TTC549 (cell line): ENCODE measurements around the gene SESN3.
"Not testable (repeated sequence)": the region's sequence is repeated elsewhere in the genome, so short reads cannot be mapped to it uniquely, and the experiment has no call there.

Experiments used
- FAIRE-seq: peaks from 2 replicates; lab custom pipeline; 2012; peaks lifted over from hg19 to GRCh38; lab: Jason Lieb, UNC

The SESN3 gene

DNA sequence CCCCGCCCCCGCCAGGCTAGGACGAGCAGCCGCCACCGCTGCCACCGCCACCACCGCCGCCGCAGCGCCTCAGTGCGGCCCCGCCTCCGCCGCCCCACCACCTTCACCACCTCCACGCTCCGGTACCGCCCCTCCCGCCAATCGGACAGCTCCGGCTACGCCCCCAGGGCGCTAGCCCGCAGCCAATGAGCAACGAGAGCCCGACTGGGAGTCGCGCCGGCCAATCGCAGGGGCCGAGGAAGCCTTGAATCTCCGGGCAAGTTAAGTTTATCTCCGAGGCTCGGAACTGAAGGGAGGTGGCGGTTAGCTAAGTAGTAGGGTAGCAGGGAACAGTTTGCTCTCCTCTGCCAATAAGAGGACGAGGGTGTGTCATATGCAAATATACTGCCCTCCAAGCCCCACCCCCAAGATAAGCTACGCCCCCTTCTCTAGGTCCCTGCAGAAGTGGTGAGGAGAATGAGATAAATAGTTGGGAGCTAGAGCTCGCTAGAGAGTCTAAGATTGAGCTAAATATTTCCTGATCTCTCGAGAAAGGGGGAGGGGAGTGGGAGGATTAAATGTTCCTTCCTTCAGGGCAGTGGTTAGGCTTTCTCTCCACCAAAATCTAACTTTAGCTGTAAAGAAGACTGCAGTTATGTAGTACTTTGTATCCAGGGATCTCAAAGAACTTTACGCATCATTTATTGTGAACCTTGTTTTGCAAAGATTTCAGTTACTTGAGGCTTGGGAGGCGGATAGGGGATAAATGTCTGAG is at the start of gene SESN3:
SESN3 (minus strand) TSS at position 76 of the 754 bp plus-strand sequence. CDS start 342 bp downstream, outside the sequence.
- peak; percentile 89 for FAIRE-seq

- FAIRE-seq: no peak
Observed at GRCh38 chr11:95279921-95280868, 49.2 kb upstream of the SESN3 start.

DNA sequence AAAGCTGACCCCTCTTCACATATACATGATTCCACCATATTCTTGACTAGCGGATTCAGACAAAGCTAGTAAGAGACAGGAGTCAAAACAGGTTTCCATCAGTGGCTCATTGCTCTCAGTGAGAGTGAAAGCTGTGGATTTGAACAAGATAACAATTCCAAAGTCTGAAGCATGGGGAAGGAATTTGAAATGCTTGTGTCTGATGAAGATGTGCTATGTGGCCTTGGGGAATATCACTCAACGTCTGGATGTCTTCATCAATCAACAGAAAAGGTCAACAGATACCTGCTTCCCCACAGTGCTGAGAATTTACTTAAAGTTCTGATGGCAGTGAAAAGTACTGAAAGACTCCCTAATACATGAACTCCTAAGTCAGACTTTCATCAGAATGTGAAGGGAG is 46.9 kb upstream of the SESN3 start:
- no peak for FAIRE-seq

GRCh38 chr11:95276139-95276538 is 45.1 kb upstream of the SESN3 start:
- no peak for FAIRE-seq

- FAIRE-seq: not testable (repeated sequence)
Observed at GRCh38 chr11:95273618-95274017, 42.6 kb upstream of the SESN3 start.

DNA sequence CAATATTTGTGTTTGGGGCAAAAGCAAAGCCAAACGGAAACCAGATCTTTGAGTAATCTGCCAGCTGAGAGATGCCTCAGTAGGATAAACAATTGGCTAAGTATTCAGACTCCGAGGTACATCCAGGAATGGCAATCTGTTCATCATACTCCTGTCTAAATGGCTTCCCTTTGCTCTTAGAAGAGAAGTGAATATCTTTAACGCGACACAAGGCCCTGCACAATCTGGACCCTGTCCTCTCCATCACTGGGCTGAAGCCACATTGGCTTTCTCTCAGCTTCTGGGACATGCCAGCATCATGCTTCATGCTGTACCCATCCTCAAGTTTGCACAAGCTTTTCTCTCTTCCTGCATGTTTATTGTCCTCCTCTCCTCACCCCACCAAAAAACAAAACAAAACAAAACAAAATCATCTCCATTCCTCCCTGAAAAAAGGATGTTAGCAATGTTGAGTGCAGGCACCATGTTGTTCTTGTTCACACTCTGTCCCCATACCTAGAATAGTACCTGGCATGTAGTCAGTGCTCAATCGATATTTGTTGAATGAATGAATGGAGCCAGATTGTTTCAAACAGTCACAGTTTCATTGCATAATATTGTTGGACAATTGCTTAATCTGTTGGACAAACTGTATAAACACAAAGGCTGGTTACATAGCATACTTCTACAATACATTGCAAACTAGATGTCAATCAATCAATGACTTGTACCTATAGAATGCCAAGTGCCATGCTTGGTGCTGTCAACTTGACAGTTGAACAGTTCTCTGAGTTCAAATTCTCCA is 38.2 kb upstream of the SESN3 start:
- no peak for FAIRE-seq

- FAIRE-seq: no peak
Observed at GRCh38 chr11:95268391-95268790, 37.4 kb upstream of the SESN3 start.

DNA sequence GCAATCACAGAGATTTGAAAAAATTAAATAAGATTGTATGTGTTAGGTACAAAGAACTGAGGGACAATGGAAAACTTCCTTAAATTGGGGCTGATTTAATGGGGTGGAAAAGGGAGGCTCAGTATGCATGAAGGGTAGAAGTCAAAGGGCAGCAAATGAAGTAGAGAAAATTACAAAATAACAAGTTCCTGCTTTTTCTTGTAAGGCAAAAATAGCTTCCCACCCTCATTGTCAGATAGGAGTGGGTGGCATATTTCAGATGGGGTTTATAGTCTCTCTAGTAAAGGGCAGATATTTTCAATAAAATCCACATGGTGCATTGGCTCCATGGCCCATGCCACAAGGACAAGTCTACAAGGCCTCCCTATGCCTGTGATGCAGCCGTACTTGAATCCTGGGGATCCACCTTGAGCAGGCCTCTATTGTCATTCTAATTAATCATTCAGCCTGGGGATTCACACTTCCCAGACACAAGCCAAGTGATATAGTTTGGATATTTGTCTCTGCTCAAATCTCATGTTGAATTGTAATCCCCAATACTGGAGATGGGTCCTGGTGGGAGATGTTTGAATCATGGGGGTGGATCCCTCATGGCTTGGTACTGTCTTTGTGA is 36.7 kb upstream of the SESN3 start:
- FAIRE-seq: no peak

DNA sequence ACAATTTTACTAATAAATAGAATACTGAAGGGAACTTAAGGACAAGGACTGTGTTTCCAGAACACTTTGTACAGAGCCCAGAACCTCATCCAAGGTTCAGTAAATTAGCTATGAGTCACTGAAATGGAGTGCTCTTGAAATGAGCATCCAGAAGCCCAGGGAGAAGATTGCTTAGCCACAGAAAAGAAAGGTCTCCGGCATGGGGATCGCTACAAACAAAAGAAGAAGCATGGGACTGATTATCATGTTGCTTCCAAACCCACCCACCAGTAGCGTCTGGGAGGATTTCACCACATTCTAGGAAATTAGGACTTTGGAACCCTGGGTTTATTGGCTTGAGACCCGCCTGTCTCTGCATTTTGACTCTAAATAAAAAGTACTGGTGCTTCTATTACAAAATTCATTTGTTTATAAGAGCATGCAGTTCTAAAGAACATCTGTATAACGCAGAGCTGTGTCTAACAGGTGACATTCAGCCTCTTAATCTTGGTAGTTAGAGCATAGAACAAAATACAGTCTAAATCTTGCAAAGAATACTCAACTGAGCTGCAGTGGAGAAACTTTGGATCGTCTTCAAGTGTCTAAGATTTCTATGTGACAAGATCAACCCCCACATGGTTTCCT is 35.9 kb upstream of the SESN3 start:
- FAIRE-seq: no peak

- FAIRE-seq: no peak
Observed at GRCh38 chr11:95264881-95265280, 33.9 kb upstream of the SESN3 start.

DNA sequence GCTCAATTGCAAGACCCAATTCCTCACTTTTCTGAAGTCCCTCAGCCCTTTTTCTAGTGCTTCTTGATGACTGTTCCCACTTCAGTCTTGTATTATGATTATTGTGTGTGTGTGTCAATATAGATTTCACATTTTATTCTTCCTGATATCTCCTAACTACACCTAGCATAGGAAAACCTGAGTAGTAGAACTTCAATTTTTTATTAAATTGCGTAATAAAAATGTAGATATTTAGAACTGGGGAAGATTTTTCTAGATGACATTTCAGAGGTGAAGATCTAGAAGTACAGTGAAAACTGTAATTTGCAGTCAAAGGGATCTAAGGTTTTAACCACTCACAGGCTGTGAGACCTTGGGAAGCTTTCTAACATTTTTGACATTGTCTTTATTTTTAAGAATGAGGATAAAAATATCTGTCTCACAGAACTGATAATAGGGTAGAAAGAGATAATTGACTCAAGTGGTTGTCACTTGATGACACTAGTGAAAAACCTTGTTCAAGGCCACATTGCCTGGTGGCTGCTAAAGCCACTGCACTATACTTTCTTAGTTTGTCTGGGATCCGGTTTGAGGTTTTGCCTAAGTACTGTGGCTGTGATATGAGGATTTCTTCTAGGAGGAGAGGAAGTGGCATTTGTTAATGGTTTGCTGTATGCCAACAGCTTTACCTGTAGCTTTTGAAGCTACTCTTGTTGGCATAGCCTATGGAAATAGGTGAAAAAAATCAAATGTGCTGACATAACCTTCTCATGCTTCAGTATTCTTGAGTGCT is 32.2 kb upstream of the SESN3 start:
- no peak for FAIRE-seq

GRCh38 chr11:95257456-95257971 is 26.5 kb upstream of the SESN3 start:
- FAIRE-seq: no peak

DNA sequence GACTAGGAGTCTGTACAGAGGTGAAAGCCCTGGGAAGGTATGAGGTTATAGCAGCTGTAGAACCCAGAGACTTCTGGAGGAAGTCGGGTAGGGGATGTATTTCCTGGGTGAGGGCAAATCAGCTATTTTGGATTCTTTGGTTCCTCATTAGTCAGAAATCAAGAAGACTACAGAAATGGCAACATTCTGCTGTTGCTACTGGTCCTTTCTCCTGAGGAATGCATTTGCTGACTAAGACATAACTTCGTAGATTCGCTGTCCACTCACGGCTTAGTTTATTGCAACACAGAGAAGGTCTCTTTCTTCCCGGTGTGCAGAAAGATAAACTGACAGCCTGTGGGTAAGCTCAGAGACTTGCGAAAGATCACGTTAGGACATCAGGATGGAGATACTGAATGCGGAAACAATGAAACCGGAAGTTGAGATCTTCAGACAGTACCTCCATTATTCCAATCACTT is 25.3 kb upstream of the SESN3 start:
- no peak for FAIRE-seq

GRCh38 chr11:95255251-95256145 is 24.5 kb upstream of the SESN3 start:
- no peak for FAIRE-seq

GRCh38 chr11:95254716-95255115 is 23.7 kb upstream of the SESN3 start:
- FAIRE-seq: no peak

DNA sequence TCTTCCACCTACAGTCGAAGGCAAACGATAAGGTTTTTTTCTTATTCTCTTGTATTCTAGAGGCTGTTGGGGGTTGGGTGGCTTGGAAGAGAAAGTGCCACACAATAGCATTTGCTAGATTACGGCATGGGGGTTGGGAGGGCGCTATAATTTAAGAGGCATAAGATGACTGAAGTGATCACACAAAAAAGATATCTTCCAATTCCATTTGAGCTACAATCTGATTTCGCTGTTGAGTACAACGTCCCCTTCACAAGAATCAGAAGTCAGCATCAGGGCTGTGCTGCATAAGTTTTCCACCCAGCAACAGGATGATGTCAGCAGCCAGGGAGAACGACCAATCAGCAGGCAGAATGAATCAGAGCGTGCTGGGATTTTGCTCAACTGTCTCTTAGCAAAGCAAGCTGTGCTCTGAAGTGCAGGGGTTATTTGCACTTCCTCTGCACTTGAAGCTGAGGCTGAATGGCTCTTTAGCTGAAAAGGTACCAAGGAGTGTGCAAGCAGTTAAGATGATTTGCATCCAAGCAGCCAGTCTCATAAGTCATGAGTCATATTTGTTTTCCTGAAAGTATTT is 23.2 kb upstream of the SESN3 start:
- FAIRE-seq: no peak

DNA sequence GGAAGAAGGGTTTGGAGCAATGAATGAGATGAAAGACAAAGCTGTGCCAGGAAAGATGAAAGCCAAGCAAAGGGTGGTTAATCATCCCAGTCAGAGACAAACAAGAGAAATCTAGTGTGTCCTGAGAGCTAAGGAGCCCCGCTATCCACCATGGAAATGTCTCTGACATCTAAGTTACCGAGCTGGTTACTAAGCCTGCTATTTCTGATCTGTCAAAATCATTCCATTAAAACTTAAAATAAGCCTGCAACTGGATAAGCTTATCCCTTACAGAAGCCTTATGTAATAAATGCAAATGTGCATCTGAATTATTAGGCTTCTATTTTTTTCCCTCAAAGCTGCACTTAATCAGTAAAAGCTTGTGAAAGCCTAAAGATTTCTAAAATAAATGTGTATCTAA is 22.1 kb upstream of the SESN3 start:
- no peak for FAIRE-seq

- no peak for FAIRE-seq
Observed at GRCh38 chr11:95252586-95252985, 21.6 kb upstream of the SESN3 start.

GRCh38 chr11:95251896-95252295 is 20.9 kb upstream of the SESN3 start:
- not testable (repeated sequence) for FAIRE-seq
